GM21529 (cell line): ENCODE data around the gene SPATS2L.
A peak's percentile ranks its signal among the peaks of the same experiment; 100 is the strongest.

ENCODE experiments used
- ATAC-seq: cut with Tn5 transposase; IDR thresholded peaks from one replicate; pipeline ENCODE4 v1.9.1; 2021; ENCODE audit not compliant: unreplicated experiment

SPATS2L gene

GRCh38 chr2:200461846-200462710 is 155.6 kb downstream of the SPATS2L start:
- no peak for ATAC-seq

- ATAC-seq = no peak
Measured at GRCh38 chr2:200463452-200463851, 157.0 kb downstream of the SPATS2L start.

- ATAC-seq = no peak
Measured at GRCh38 chr2:200466425-200467418, 160.2 kb downstream of the SPATS2L start.

GRCh38 chr2:200467806-200468681 is 161.6 kb downstream of the SPATS2L start:
- no peak for ATAC-seq

- no peak for ATAC-seq
Measured at GRCh38 chr2:200469708-200470211, 163.3 kb downstream of the SPATS2L start.

- ATAC-seq = no peak
Measured at GRCh38 chr2:200470230-200470629, 163.7 kb downstream of the SPATS2L start.

- peak; percentile 78 for ATAC-seq
Measured at GRCh38 chr2:200471324-200471848, 164.9 kb downstream of the SPATS2L start.

GRCh38 chr2:200471928-200472645 is 165.6 kb downstream of the SPATS2L start:
- peak; percentile 14 for ATAC-seq

GRCh38 chr2:200472853-200473464 is 166.5 kb downstream of the SPATS2L start:
- ATAC-seq = no peak

- ATAC-seq = no peak
Measured at GRCh38 chr2:200475795-200476194, 169.3 kb downstream of the SPATS2L start.

GRCh38 chr2:200476836-200477235 is 170.3 kb downstream of the SPATS2L start:
- ATAC-seq = no peak

- no peak for ATAC-seq
Measured at GRCh38 chr2:200477667-200478131, 171.2 kb downstream of the SPATS2L start.

- no peak for ATAC-seq
Measured at GRCh38 chr2:200479692-200480265, 173.3 kb downstream of the SPATS2L start.

GRCh38 chr2:200482194-200482593 is 175.7 kb downstream of the SPATS2L start:
- peak; percentile 43 for ATAC-seq

GRCh38 chr2:200483729-200484198 is 177.3 kb downstream of the SPATS2L start:
- ATAC-seq = peak; percentile 67

- ATAC-seq = no peak
Measured at GRCh38 chr2:200484934-200485333, 178.4 kb downstream of the SPATS2L start.

- ATAC-seq = no peak
Measured at GRCh38 chr2:200486529-200486928, 180.0 kb downstream of the SPATS2L start.

GRCh38 chr2:200488169-200488568 is 181.7 kb downstream of the SPATS2L start:
- no peak for ATAC-seq
